ENCODE measurements around the gene MAS1L.

MAS1L gene

DNA sequence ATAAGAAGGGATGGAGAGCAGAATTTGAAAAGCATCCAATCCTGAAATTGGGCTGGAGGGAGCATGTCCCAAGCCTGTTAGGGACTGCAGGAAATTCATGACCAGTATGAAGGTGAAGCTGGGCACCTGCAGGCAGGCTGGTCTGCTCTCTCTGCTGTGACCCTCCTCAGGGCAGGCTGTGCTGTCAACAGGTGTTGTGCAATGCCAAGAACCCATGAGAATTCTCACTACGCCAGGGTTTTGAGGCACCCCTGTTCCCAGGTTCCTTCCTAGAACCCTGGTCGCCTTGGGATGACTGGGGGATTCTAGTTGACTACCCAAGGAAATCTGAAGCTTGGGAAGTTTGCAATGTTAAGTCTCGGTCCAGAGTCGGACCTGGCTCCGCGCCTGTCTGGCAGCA is 13.3 kb upstream of the MAS1L start:
- no peak overlapping the region for H3K27ac ChIP-seq
- no peak for TF ChIP-seq ZFX (IDR thresholded peaks at IDR 0.05; ENCODE audit: borderline replicate concordance)
- TF ChIP-seq, protein P1, sequence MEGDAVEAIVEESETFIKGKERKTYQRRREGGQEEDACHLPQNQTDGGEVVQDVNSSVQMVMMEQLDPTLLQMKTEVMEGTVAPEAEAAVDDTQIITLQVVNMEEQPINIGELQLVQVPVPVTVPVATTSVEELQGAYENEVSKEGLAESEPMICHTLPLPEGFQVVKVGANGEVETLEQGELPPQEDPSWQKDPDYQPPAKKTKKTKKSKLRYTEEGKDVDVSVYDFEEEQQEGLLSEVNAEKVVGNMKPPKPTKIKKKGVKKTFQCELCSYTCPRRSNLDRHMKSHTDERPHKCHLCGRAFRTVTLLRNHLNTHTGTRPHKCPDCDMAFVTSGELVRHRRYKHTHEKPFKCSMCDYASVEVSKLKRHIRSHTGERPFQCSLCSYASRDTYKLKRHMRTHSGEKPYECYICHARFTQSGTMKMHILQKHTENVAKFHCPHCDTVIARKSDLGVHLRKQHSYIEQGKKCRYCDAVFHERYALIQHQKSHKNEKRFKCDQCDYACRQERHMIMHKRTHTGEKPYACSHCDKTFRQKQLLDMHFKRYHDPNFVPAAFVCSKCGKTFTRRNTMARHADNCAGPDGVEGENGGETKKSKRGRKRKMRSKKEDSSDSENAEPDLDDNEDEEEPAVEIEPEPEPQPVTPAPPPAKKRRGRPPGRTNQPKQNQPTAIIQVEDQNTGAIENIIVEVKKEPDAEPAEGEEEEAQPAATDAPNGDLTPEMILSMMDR (IDR thresholded peaks at IDR 0.05) = no peak

DNA sequence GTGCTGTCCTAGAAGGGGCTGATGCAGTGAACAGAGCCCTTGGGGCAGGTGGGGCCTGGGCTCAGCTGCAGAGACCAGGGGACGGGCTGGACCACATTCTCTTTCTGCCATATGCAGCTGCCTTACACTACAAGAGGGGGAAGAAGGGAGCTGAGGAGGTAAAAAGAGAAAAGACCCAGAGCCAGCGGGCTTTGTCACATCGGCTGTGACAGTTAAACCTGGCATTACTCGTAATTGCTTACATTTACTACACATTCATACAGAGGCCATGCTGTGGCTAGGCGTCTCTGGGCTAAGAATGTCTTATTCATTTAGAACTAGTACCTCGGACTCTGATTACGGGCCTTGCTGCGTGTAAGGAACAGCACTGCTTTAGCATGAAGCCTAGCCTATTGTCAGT is 12.8 kb upstream of the MAS1L start:
- TF ChIP-seq, protein P1 (IDR thresholded peaks at IDR 0.05) = no peak
- TF ChIP-seq ZFX (IDR thresholded peaks at IDR 0.05; ENCODE audit: borderline replicate concordance) = no peak
- H3K27ac ChIP-seq = no peak overlapping the region

DNA sequence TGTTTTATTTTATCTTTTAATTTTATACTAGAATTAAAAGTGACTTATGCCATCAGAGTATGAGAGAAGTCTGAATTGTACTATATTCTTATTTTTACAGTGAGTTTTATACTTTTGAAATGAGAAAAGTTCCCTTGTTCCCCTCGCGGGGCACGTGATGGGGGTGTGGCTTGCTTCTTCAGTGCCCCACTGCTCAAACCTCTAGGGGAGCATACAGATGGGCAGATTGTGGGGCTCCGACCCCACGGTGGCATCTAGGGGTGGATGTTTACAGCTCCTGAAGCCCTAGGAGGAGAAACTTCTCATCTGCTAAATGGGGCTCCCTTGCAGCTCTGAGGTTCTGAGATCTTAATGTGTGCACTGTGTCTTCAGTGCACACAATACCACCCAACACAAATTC is 11.9 kb upstream of the MAS1L start:
- no peak overlapping the region for H3K27ac ChIP-seq
- TF ChIP-seq ZFX (IDR thresholded peaks at IDR 0.05; ENCODE audit: borderline replicate concordance) = no peak
- TF ChIP-seq, protein P1 (IDR thresholded peaks at IDR 0.05) = no peak

DNA sequence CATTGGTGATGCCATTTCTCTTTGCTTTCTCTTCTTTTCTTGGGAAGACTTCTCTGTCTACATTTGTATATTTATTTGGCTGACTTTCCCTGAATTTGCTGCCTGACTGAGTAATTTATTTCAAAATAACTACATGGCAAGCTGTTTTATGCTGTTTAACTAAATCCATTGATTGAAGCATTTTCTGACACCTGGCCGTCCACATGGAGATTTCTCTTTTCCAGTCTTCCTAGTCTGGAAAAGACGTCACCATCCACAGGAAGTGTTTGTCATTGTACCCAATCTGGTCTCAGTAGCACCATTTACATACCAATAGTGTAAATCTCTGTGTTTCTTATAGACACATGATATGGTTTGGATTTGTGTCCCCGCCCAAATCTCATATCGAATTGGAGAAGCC is 9.2 kb upstream of the MAS1L start:
- no peak overlapping the region for H3K27ac ChIP-seq
- TF ChIP-seq ZFX (IDR thresholded peaks at IDR 0.05; ENCODE audit: borderline replicate concordance) = no peak
- TF ChIP-seq, protein P1 (IDR thresholded peaks at IDR 0.05) = no peak

DNA sequence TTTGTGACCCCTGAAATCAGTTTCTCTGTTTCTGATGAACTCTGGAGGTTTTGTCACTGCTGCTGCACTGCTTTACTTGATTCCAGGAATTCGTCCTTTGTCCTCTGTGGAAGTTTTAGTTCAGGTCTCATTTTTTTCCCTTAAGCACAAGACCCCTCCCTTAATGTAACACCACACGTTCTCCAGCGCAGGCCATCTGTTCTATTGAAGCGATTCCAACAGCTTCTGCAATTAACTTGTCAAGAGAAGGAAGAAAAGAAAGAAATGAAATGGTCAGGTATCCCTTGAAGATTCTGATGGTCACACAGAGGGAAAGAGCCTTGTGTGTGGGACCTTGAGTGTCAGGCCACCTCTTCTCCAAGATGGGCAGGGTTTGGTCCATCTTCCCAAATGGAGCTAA is 7.8 kb upstream of the MAS1L start:
- H3K27ac ChIP-seq = no peak overlapping the region
- no peak for TF ChIP-seq ZFX (IDR thresholded peaks at IDR 0.05; ENCODE audit: borderline replicate concordance)
- TF ChIP-seq, protein P1 (IDR thresholded peaks at IDR 0.05) = no peak

DNA sequence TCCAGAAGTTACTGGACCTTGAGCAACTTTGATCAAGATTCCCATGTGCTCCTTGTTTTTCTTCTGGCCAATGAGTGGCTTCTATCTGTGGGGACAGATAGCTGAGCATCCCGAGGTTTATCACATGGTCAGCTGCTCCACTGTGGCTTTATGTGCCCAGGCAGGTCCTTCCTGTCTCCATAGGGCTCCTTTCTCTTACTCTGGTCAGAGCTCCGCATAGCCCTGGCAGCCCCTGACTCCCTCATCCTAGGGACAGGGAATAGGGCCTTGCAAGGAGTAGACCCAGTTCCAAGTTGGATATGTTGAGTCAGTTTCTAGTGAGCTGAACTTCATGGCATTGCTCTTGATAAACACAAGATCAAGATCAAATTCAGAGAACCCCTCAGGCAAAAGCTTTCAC is 6.4 kb upstream of the MAS1L start:
- no peak for TF ChIP-seq ZFX (IDR thresholded peaks at IDR 0.05; ENCODE audit: borderline replicate concordance)
- TF ChIP-seq, protein P1 (IDR thresholded peaks at IDR 0.05) = no peak
- H3K27ac ChIP-seq = no peak overlapping the region

DNA sequence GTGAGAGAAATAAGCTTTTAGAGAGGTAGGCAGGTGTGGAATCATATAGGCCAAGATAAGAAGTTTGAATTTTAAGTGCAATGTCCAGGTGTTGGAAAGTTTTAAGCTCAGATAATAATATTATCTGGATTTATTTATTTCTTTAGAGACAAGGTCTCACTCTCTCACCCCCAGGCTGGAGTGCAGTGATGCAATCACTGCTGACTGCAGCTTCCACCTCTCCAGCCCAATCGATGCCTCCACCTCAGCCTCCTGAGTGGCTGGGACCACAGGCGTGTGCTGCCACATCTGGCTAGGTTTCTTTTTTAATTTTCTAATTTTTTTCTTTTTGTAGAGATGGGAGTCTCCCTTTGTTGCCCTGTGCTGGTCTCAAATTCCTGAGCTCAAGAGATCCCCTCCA is 5.5 kb upstream of the MAS1L start:
- H3K27ac ChIP-seq = no peak overlapping the region
- no peak for TF ChIP-seq ZFX (IDR thresholded peaks at IDR 0.05; ENCODE audit: borderline replicate concordance)
- TF ChIP-seq, protein P1 (IDR thresholded peaks at IDR 0.05) = no peak
